Right lung (tissue), 5 donors: ENCODE results near the gene NTN1. TPM values are rescaled to one million over a fixed set of nuclear protein-coding genes. Genes with fewer than 3 reads are reported as not detected.

ENCODE experiments used
- DNase-seq, 2 donors: peaks; one replicate each; pipeline ENCODE4 v3.0.0-alpha.2; 2013
- polyA plus RNA-seq, 5 donors: library from polyadenylated mRNA; unstranded; fragments of 120-200 nt; gene quantifications; one replicate each; pipeline versions ENCODE4 v1.2.1 to v1.2.3, GENCODE V29; 2013; ENCODE audit warnings: inconsistent platforms in 1 of 5, low replicate concordance in 1 of 5; ENCODE audit not compliant: insufficient read length in 5 of 5, insufficient read depth in 1 of 5

NTN1 gene
- polyA plus RNA-seq, 5 donors: 6.3 to 16.8 (median 8.4) TPM

DNA sequence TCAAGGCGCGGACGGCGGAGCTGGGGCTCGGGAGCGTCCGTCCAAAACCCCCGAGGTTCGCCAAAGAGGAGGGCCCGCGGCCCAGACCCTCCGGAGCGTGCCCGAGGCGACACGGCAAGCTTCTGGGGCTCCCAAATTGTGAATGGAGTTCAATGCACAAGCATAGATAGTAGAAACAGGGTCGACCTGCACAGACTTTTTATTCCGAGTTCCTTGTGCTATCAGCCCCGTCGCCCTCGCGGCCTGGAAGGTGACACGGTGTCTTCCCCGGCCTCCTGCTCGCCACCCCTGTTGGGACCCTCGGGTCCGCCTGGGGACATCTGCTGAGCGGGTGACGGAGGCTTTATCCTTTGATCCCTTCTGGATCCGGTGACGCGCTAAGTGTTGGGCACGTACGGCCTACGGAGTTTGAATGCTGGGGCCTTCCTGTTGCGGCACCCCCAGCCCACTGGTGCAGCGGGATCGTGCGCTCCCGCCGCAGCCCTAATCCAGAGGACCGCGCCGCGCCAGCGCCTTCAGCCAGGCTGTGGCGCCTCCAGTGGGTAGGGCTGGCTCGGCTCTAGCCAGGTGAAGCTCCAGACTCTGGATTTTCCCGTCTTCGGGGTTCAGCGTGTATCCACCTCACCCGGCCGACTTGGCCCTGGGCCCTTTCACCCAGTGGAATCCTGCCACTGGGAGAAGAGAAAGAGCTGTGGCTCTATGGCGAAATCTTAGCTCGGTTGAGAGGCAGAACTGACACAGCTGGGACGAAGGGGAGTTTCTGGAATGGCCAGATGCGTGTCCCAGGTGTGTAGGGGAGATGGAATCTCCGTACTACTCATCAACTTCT, 17.0 kb upstream of the NTN1 start:
- no peak for DNase-seq

DNA sequence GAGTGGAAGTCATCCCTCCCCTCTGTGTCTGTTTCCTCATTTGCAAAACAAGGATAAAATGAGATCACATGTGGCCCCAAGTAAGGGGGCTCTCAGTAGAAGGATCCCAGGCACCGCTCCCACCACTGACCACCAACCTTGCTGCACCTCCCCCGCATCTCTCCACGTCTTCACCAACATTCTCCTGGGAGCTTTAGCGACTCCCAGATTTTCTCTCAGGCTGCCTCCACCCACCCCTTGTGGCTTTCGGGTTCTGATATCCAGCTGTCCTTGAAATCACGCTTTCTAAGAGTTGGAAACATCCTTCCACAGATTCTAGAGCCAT, 16.4 kb upstream of the NTN1 start:
- no peak for DNase-seq

DNA sequence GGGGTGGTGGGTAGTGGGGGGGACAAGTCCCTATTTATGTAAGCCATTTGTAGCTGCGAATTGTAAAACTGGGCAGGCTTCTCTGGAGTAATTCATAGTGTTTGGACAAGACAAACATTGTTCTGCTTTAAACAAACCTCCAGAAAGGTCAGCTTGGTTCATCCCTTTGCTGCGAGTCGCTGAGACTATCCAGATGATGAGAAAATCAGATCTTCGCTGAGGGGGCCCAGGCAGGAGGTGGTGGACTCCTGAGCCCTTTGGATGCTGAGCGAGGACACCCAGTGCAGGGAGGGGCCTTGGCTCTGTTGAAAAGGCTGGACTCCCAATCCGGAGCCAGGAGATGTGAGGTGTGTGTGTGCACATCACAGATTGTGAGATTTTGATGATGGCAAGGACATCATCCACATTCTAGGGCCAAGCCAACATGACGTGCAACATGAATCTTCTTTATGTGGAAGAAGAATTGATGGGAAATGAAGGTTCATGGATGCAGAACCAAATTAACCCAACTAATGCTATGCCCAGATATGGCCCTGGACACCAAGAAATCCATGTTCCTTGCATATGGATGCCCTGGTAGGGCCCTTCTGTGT, 15.0 kb upstream of the NTN1 start:
- DNase-seq: no peak

DNA sequence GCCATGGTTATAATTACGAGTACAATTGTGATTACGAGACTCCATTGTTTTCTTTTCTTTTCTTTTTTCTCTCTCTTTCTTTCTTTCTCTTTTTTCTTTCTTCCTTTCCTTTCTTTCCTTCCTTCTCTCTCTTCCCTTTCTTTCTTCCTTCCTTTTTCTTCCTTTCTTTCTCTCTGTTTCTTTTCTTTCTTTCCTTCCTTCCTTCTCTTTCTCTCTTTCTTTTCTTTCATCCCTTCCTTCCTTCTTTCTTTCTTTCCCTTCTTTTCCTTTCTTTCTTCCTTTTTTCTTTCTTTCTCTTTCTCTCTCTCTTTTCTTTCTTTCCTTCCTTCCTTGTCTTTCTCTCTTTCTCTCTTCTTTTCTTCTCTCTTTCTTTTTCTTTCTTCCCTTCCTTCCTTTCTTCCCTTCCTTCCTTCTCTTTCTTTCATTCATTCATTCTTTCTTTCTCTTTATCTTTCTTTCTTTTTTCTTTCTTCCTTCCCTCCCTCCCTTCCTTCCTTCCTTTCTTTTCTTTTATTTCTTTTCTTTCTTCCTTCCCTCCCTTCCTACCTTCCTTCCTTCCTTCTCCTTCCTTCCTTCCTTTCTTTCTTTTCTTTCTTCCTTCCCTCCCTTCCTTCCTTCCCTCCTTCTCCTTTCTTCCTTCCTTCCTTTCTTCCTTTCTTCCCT, 14.1 kb upstream of the NTN1 start:
- no peak for DNase-seq

DNA sequence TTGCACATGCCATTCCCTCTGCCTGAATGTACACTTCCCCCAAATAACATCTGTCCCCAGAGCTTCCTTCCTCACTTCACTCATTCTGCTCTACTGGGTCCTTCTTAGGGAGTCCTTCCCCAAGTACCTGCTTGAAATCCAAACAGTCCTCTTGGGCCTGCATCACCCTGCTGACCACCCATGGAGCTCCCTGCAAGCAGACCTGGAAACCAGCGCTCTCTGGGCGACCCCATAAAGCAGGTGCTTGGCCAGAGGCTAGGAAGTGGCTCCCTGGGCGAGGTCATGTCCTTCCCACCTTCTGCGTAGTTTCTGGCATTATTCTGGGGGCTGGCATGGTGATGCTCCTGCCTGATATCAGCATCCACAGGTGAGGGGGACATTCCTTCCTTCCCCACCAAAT, 12.2 kb upstream of the NTN1 start:
- no peak for DNase-seq

DNA sequence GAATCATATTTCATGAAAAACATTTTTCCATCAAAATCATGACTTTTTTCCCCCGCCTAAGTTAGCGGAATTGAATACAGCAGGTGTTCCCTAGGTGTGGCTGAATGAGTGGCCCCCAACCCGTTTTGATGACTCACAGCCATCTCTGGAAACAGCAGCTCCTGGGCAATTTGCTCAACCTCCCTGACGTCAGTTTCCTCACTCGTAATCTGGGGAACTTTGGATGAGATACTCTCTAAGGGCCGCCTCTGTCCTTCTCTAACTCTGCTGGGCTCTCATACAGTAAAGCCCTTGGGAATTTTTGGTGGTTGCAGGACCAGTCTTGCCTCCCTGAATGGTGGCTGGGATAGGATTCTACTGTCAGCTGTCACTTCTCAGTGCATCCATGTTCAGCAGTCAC, 11.6 kb upstream of the NTN1 start:
- no peak for DNase-seq

DNA sequence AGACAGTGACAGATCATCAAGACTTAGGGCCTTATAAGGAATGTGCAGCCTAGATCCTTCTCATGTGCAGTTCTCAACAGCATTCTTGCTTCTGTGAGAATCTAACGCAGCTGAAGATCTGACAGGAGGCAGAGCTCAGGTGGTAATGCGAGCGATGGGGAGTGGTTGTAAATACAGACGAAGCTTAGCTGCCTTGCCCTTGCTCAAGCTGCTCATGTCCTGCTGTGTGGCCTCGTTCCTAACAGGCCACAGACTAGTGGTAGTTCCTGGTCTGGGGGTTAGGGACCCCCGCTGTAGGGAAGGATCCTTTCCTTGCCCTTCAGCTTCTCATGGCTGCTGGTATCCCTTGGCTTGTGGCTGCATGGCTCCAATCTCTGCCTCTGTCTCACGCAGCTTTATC, 10.3 kb upstream of the NTN1 start:
- DNase-seq: no peak

DNA sequence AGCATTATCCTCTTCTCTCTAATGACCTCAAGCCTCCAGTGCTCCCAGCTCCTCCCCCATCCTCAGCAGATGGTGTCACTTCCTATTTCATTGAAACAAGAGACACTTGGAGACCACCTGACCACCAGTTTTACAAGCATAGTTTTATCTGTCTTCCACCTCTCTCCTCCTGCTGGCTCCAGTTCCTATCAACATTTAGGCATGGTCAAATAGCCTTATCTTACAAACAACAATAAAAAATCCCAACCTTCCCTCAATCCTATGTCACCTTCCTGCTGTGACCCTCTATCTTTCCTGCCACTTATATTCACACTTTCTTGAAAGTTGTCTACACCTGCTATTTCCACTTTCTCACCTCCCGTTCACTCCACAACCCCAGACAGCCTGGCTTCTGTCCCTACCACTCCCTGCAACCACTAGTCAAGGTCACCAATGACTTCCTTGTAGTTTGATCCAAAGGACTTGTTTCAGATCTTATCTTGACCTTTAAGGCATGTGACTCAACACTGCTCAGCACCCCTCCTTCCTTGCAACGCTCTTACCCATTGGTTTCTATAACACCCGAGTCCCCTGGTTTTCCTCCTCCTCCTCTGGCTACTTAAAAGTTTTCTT, 4.3 kb upstream of the NTN1 start:
- DNase-seq: no peak

DNA sequence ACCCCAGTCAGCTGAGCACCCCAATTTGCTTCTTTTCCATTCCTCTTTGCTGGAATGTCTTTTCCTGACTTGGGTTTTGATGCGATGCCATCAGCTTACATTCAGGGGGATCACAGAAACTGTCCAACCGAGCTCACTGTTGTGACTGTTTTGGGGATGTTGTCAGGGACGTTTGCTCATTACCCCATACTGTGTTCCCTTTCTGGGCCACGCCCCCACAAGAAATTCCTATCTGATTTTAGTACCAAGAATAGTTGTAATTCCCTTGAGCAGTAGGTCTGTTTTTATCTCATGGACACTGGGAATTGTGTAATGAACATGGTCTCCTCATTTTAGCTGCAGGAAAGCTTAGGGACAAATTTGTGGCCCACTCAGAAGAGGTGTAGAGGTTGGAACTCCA, 2.6 kb upstream of the NTN1 start:
- no peak for DNase-seq

DNA sequence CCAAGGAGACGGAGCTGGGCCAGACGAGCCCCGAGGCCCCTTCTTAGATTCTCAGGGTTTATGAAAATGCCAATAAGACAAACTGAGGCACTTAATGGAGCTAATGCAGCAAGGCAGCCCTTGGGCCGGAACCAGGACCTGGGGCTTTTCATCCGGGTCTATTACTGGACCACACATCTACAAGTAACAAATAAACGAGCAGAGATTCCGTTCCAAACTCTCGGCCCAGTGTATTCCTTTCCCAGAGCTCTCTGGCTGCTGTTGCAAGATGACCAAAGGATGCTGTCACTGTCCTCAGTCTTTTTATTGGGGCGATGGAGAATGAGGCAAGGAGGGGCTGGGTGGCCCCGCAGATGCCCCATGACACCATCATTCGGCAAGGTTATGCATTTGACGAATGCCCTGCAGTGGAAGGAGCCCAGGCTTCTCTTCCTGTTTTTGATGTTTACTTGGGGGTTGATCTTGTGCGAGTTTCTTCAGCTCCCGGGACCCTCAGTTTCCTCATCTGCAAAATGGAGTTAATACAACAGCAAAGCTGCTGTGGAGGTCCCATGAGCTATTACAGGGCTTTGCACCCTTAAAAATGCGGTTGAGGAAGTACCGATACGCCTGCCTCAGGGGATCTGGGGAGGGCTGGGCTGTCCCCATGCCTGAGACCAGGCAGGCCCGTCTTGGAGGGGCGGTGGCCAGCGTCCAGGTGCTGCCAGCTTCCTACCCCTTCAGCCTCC, 1.1 kb upstream of the NTN1 start:
- DNase-seq: no peak

DNA sequence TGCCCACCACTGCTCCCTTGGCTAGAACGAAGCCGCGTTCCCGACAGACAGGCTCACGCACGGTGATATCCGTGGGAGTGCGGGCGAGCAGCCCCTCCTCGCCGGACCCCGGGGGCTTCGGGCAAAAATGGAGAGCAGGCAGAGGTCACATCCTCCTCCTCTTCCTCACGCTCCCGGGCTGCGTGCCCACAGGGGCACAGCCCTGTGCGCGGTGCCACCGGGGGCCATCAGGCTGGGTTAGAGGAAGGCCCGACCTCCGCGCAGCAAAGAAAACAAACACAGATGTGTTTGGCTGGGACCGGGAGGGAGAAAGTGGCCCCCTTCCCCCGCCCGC, 519 bp upstream of the NTN1 start:
- DNase-seq: no peak

DNA sequence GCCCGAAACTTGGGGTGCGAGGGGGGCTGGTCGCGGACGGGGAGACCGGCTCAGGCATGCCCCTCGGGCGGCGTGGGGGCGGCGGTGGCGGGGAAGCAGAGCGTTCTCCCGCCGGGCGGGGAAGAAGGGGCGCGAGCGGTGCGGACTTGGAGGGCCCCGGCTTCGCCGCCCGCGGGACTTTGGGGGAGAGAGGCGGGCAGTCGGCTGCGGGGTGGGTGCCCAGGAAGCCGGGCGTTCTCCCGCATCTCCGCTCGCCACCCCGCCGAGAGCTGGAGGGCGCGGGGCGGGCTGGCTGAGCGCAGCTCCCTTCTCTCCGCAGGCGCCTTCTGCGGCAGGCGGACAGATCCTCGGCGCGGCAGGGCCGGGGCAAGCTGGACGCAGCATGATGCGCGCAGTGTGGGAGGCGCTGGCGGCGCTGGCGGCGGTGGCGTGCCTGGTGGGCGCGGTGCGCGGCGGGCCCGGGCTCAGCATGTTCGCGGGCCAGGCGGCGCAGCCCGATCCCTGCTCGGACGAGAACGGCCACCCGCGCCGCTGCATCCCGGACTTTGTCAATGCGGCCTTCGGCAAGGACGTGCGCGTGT, 772 bp downstream of the NTN1 start:
- no peak for DNase-seq

DNA sequence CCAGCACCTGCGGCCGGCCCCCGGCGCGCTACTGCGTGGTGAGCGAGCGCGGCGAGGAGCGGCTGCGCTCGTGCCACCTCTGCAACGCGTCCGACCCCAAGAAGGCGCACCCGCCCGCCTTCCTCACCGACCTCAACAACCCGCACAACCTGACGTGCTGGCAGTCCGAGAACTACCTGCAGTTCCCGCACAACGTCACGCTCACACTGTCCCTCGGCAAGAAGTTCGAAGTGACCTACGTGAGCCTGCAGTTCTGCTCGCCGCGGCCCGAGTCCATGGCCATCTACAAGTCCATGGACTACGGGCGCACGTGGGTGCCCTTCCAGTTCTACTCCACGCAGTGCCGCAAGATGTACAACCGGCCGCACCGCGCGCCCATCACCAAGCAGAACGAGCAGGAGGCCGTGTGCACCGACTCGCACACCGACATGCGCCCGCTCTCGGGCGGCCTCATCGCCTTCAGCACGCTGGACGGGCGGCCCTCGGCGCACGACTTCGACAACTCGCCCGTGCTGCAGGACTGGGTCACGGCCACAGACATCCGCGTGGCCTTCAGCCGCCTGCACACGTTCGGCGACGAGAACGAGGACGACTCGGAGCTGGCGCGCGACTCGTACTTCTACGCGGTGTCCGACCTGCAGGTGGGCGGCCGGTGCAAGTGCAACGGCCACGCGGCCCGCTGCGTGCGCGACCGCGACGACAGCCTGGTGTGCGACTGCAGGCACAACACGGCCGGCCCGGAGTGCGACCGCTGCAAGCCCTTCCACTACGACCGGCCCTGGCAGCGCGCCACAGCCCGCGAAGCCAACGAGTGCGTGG, 1.5 kb downstream of the NTN1 start:
- no peak for DNase-seq

DNA sequence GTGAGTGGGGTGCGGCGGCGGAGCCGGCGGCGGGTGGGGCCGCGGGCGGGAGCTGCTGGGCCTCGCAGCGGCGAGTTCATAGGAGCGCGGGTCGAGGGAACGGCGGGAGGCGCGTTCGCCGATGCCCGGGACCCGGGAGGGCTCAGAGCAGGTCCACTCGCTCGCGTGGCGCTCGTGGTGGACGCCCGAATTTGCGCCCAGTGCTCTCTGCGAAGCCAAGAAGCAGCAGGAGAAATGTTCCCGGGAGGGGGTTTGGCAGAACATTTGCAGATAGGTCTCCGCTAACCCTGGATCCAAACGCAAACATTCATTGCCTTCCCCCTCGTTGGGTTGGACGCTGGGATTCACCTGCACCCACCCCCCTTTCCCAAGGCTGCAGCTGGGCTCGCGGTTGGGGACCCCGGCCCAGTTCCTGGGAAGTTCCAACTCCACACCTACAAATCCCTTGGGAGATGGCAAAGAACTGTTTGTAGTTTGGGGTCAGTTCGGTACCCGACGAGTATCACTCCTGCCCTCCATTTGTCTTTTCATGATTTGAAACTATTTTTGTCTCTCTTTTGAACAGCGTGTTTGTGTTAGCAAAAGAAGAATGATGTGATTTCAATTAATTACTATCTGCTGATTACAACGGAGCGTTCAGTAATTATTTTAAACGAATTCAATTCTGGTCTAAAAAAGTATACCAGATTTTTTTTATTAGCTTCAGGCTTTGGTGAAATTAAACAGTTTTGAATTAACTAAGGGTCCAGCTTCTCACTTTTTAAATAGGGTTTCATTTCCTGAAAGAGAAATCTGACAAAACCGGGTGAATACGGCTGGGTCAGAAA, 2.3 kb downstream of the NTN1 start:
- DNase-seq: no peak

DNA sequence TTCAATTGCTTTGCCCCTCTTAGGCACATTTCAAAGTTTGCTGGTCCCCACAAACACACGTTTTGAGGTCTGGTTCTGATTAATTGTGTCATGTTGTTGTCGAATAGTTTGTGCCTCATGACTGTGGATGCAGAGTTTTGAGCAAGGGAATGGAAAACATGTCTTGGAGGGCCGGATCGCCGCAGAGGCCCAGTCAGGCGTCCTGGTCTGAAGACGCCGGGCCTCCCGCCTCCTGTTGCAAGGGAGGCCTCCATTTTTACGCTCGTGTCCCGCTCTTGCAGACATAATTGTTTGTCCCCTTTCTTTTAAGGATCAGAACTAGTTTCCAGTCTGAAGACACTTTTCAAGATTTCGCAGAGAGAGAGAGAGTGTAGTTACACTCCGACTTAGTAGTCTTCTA, 3.2 kb downstream of the NTN1 start:
- DNase-seq: no peak

DNA sequence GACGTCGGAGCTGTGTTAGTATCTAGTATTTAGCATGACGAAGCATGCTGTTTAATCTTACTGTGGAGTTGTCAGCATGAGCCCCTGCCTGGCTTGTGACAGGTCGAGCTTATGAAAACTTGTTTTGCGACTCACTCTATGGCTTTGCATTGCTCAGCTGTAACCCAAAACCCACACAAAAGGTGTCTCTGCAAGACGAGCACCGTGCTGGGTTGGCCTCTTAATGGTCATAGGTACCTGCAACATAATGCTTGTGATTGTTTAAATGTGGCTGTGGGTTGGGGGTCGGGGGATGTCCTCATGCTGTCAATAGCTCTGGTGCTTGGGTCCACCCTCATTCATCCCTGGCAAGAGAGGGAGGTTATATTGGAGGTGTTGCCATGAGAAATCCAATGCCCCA, 5.4 kb downstream of the NTN1 start:
- no peak for DNase-seq

DNA sequence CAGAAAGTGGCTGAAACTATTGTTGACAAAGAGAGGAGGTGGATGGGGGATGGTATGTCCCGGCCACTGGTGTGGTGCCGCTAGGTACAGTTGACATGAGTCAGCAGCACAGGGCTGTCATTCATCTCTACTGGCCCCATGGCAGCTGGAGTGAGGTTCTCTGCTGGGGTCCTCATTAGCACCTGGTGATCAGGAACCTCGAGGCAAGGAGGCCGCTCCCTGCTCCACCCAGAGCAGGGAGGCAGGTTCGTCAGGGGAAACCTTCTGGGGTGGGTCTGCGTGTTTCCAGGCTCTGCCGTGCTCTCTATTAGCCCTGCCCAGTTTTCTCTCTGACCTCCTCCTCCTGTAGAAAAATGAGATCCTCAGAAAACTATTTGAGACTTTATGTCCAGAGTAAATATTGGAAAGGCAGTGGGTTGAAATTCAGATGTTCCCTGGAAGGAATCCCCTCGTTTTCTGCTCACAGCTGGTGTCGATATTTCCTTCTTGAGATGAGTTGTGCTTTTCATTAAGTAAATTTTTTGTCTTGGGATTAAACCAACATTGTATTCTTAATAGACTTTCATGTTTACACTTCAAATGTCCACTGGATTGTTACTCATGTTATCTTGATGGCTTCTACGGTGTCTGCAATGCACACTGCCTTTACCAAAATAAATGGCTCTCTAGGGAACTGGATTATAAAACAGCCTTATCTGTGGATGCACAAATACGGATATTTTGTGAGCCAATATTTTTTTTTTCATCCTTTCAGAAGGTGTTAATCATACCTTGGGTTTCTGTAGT, 7.1 kb downstream of the NTN1 start:
- no peak for DNase-seq

DNA sequence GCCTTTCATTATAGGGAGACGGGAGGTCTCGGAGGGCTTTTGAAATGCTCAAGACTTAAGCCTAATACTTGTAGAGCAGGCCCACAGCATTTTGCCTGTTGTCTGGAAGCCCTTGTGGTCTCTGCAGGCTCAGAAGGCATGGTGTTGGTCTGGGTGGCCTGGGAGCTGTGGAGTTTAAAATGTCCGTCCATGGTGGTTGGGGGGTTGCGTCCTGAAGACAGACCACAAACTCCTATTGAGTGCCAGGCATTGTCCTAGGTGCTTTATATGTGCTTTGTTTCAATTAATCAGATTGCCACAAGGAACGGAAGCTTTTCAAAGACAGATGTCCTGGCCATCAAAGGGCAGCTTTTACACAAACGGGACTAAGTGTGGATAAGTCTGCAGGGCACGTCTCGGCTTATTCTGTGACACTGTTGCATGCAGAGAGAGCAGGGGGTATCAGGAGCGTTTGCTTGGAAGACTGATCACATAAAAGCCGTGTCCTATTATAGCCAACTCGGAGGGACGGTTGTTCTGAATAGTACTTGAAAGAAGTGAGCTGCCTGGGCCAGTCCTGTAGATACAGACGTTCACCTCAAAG, 7.8 kb downstream of the NTN1 start:
- DNase-seq: no peak

DNA sequence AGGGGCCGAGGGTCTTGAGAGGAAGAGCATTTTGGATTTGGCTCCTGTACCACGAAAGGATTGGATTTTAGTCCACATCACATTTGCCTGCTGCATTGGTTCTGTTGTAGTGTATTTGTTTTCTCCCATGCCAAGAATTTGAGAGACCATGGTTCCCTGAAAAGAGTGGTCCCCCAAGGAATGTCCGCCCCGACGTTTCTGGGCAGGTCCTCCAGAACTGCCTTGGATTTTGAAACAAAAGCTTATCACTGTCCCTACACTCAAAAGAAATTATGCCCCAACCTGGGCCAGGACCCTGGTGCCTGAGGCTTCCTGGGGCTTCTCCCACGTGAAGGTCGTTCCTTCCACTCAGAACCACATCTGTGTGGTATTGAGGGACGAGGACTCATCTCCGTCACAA, 10.8 kb downstream of the NTN1 start:
- no peak for DNase-seq
